Islet of Langerhans (tissue), 1 donor: ENCODE data around the gene SYMPK.

Experiments
- FAIRE-seq: peaks from one replicate; lab custom pipeline; 2011; peaks lifted over from hg19 to GRCh38; lab: Jason Lieb, UNC

Gene SYMPK

DNA sequence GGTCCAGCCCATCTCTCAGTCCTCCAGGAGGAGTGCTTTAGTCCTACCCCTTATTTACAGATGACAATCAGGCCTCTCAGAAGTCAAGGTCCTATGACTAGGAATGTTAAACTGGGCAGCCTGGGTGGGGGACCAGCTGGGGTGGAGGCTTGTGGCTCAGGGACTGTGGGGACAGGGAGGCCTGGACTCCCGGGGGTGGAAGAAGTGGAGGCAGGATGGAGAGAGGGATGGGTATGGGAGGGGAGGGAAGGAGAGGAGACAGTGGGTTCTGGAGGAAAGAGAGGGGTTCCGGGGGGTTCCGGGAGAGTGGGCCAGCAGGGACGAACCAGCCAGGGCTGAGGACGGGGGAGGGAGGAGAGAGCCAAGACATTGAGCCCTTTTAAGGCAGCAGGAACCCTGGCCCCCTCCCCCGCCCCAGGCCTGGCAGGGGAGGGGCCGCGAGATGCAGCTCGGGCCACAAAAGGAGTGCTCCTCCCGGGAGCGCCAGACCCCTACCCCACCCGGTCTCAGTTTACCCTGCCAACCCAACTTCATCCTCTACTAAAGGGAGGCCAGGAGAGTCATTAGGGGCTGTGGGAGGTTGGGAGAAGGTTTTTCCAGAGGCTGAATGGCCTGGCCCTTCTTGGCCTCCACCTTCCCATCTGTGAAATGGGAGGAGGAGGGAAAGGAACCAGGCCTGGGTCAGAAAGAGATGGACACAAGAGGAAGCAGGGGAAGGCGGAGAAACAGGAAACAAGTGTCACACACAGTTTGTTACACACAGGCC is 82.3 kb downstream of the SYMPK start:
- no peak for FAIRE-seq

DNA sequence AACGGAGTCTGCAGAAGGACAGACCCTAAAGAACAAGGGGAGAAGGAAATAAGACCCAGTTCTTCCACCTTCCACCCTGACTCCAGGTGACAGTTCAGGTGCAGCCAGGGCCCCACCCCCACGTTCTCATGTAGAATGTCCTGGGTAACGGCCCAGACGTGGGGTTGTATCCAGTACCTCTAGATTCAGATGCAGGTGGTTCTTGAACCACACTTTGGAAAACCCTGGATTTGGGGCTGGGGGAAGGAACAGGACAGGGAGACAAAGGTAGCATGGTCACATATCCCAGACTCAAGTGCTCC is 82.8 kb downstream of the SYMPK start:
- no peak for FAIRE-seq

DNA sequence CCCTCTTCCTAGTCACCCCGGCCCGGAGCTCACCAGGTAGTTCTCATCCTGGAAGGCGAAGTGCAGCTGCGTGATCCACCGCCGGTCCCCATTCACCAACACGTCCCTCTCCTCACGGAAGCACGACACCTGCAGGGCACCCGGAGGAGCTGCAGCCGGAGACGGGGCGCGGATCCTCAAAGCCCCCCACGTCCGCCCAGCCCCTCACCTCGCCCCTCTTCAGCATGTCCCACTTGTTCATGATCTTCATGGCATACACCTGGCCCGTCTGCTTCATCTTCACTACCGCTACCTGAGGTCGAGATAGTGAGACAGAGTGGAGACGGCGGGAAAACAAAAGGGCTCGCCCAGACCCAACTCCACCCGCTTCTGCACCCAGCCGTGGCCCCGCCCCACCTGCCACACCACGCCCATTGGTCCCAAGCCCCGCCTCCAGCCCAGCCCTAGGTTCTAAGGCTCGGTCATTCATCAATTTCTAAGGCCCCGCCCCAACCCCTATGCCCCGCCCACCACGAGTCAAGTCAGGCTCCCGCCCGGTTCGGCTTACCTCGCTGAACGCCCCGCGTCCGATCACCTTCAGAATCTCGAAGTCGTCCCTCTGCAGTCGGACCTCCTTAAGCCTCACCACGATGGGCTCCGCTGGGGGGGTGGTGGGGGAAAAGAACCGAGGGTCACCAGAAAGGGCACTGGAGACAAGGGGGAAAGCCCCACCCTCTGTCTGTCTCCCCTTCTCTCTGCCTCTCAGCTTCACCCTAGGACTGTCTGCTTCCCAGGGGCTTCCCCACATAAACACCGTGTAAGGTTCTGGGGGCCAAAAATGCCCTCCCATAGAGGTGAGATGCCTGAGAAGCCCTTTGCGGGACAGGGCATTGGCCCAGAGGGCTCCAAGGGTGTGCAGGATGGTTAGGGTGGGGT is 83.5 kb downstream of the SYMPK start:
- no peak for FAIRE-seq

DNA sequence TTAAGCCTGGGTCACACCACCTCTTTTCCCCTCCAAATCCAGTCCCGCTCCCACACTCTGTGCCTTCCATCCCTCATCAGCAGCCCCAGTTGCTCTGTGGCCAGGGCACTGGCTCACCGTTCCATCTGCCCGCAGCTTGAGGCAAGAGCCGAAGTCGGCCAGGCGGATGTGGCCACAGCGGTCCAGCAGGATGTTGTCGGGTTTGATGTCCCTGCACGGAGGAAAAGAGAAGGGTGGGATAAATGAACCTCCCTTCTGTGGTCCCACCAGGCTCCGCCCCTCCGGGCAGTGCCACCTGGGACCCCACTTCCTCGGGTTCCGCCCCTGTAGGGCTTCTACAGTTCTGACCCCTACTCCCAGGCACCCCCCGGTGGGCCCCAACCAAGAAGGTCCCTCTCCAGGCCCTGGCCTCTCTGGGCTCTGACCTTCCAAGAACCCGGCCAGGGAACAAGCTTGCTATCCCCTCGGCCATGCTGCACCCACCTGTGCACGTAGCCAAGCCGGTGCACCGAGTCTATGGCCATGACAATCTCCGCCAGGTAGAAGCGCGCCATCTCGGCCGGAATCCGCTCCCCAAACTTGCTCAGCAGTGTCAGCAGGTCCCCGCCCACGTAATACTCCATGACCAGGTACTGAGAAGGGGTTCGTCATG is 84.8 kb downstream of the SYMPK start:
- FAIRE-seq = no peak

DNA sequence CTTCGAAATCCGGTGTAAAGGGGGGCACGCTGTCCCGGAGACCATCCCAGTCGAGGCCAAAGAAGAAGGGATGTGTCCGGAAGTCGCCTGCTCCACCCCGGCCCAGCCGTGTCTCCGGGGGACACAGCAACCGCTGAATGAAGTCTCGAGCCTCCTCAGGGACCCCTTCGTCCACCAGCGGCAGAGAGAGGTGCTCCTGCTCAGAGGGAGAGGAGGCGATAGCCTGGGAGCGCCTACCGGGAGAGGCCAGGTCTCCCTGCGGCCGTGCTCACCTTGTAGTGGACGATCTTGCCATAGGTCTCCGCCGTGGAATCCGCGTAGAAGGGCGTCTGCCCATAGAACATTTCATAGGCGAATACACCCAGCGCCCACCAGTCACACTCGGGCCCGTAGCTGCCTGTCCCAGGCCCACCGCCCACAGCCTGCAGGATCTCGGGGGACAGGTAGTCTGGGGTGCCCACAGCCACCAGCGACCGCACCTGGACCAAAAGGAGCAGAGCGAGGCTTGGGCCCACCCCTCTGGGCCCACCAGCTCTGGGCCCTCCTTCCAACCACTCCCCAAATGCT is 85.5 kb downstream of the SYMPK start:
- FAIRE-seq = no peak

DNA sequence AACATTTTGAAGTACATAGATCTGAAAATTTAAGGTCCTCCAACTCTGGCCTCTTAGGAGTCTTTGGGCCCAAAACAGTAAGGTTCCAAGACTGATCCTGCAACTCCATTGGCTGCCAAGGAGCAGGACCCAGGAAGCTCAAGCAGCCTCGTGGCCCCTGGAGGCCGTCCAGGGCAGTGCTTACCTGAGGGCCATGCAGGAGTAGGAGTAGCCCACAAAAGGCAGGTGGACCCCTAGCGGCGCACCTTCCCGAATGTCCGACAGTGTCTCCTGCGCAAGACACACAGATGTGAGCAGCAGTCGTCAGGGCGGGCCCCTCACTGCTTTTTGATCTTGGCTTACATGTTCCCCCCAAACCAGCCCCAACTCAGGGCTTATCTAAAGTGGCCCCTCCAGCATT is 88.2 kb downstream of the SYMPK start:
- FAIRE-seq = no peak

DNA sequence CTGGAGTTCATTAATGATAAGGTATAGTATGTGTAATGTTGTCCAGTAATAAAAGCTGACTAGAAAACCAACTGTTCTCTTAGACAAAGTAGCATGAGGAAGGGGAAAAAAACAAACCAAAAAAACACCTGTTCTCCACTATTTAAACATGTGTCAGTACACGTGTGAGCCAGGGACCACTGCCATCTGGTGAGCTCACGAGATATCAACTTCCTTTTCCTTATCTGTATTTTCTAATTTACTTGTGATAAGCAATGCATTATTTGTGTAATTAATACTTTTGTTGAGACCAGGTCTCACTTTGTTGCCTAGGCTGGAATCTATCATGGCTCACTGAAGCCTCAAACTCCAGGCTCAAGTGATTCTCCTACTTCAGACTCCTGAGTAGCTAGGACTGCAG is 89.6 kb downstream of the SYMPK start:
- no peak for FAIRE-seq

DNA sequence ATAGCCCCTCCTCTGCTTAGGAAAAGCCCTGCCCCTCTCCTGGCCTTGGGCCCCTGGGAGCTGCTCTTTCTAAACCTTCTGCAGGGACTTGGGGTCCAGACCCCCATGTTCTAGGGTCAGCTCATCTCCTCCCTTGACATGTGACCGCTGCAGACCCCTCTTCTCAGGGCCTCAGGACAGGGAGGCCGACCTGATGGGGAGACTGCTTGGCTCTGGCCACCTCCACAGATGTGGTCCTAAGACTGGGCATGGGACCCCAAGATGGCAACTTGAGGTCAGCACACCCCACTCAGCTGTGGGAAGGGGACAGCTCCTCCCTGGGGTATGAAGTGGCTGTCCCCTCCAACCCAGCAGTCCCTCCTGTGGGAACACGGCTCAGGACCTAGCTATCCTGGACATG is 90.0 kb downstream of the SYMPK start:
- no peak for FAIRE-seq

DNA sequence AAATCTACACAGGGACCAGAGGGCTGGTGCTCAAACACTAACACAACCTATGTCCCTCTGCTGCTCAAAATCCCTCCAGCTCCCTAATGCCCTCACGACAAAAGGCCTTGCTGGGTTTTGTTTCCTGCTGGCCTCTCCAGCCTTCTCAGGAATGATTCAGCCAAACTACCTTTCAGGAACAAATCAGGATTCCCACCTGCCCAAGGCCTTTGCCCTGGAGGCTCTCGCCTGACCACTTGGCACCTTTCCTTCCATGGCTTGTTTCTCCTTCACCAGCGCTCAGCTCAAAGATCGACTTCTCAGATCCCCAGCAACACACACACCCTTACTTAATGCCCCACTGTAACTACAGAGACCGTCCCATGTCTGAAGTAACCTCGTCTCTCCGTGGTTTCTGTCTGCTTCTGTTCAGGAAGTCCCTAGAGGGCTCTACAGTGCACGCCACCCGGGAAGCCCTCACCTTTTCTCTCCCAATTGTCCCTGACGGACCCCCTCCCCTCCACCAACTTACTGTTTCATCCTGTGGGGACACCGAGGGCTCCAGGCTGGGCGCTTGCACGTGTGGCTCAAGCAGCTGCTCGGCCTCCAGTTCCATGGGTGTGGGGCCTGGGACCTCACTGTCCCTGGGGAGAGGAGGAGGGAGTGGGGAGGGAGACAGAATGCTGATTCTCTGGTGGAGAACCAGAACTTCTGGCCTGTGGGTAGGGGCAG is 90.7 kb downstream of the SYMPK start:
- FAIRE-seq = no peak

DNA sequence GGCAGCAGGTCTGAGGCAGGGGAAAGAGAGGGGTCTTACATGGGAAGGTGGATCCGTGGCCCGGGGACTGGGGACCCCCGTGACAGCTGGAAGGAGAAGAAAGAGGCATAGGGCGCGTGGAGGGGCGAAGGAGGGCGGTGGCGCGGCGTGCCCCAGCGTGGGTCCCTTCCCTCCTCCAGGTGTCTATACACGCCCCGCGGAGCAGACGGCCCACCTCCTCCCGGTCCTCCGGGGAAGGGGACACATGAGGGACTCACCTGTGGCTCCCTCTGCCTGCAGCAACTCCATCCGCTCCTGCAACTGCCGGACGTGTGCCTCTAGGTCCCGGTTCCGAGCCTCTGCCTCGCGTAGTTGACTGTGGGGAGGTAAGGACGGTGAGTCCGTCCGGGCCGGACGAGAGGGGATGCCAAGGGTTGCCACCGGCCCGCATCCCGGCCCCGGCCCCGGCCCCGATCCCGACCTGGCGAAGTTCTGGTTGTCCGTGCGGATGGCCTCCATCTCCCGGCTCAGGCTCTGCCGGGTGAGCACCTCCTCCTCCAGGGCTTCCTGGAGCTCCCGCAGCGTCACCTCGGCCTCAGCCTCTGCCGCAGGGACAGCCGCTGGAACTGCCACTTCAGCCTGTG is 91.5 kb downstream of the SYMPK start:
- FAIRE-seq = no peak

DNA sequence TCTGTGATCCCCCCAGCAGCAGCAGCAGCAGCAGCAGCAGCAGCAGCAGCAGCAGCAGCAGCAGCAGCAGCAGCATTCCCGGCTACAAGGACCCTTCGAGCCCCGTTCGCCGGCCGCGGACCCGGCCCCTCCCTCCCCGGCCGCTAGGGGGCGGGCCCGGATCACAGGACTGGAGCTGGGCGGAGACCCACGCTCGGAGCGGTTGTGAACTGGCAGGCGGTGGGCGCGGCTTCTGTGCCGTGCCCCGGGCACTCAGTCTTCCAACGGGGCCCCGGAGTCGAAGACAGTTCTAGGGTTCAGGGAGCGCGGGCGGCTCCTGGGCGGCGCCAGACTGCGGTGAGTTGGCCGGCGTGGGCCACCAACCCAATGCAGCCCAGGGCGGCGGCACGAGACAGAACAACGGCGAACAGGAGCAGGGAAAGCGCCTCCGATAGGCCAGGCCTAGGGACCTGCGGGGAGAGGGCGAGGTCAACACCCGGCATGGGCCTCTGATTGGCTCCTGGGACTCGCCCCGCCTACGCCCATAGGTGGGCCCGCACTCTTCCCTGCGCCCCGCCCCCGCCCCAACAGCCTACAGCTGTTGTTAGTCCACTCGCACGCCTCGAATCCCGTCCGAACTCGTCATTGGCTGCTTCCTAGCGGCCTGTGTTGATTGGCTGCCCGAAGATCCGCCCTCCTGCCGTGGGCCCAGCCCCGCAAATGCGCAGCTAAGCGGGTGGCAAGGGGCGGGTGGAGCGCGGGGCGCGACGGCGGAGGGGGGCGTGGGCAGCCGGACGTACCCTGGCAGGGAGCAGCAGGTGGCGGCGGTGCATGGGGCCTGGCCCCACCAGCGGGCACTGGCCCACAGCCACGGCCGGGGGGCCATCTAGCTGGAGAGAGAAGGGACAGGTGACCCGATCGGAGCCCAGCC is 92.5 kb downstream of the SYMPK start:
- peak; percentile 88 for FAIRE-seq

DNA sequence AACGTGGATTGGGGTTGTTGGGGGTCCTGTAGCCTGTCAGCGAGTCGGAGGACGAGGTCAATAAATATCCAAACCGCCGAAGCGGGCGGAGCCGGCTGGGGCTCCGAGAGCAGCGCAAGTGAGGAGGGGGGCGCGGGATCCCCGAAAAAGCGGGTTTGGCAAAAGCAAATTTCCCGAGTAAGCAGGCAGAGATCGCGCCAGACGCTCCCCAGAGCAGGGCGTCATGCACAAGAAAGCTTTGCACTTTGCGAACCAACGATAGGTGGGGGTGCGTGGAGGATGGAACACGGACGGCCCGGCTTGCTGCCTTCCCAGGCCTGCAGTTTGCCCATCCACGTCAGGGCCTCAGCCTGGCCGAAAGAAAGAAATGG is 93.1 kb downstream of the SYMPK start:
- FAIRE-seq = no peak

DNA sequence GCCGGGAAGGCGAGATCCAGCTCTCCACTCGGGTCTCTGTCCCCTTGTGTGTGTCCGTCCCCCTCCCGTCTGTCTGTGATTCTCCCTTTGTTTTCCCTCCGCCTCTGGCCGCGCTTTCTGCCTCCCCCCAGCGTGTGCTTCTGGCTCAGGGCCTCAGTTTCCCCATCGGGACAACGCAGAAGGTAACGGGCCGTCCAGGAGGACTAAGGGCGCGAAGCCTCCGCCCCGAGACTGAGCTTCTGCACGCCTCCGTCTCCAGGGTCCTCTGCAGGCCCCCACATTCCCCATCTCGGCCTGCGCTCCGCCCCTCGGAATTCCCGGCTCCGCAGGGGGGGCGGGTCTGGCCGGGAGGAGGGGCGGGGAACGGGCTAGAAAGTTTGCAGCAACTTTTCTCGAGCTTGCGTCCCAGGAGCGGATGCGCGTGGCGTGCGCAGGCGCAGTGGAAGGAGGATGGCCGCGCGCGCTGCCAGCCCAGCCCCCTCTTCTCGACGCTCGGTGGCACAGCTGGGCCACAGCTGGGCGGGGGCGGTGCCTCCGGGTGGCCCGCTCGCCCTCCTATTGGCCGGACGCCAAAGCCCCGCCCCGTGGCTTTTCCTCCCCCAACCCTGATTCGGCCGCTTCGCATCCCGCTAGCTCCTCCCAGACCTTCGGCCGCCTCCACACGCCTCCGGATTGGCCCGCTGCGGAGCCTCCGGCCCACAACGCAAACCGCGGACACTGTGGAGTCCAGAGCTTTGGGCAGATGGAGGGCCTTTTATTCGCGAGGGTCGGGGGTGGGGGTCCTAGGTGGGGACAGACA is 93.8 kb downstream of the SYMPK start, which contains the start of gene SIX5:
Gene SIX5 (minus strand): TSS at position 269 of the 799 bp plus-strand sequence. CDS start 408 bp downstream, outside the sequence.
- no peak for FAIRE-seq

DNA sequence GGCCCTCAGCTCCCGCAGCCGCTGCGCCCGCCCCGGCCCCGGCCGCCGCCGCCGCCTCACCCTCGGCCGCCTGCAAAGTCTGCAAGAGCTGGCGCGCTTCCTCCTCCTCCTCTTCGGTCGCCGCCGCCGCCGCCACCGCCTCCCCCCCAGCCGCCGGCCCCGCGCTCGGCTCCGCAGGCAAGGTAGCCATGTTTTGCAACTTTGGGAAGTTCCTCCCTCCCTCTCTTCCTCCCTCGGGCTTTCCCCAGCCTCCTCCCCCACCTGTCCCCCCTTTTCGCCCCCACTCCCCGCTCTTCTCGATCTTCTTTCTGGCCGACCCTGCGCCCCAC is 94.3 kb downstream of the SYMPK start:
- no peak for FAIRE-seq

DNA sequence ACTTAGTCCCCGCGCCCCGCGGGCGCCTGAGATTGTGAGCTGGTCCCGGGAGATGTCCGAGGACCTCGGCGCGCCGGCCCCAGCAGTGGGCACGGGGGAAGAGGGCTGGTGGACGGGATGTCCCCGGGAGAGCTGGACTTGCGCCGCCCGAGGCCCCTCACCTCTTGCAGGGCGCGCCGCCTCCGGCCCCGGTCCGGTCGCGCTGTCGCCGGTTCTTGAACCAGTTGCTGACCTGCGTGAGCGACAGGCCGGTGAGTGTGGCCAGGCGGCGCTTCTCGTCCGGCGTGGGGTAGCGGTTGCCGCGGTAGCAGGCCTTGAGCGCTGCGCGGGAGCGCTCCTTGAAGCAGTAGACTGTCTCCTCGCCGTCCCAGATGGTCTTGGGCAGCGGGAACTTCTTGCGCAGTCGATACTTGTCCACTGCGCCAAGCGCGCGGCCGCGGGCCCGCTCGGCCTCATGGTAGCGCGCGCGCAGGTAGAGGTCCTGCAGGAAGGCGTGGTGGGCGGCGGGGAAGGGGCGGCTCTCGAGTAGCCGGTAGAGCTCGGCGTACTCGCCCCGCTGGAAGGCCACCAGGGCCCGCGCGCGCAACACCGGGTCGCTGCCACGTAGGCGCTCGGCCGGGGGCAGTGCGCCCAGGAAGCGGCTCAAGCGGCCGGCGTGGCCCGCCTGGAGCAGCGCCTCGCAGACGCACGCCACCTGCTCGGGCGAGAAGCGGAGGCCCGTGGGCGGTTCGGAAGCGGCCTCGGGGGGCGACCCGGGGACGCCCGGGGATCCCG is 94.9 kb downstream of the SYMPK start:
- no peak for FAIRE-seq

DNA sequence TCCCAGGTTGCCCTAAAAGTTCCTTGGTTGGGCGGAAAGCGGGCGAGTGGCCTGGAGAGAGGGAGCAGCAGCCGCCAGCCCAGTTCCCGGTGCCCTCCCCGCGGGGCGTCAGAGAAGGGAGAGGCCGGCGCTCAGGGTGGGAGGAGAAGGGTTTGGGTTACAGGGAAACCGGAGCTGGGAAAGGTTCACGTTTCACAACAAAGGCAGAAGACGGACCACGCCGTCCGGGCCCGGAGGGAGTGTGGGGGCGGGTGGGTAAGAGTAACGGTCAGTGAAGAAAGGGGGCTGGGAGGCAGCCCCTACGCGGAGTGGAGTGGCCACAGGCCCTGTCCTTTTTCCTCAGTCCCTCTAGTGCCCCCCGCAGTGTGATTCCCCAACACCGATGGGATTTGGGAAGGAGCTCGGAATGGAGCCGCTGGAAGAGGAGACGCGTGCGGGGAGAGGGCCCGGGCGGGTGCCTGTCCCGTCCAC is 95.5 kb downstream of the SYMPK start:
- no peak for FAIRE-seq

DNA sequence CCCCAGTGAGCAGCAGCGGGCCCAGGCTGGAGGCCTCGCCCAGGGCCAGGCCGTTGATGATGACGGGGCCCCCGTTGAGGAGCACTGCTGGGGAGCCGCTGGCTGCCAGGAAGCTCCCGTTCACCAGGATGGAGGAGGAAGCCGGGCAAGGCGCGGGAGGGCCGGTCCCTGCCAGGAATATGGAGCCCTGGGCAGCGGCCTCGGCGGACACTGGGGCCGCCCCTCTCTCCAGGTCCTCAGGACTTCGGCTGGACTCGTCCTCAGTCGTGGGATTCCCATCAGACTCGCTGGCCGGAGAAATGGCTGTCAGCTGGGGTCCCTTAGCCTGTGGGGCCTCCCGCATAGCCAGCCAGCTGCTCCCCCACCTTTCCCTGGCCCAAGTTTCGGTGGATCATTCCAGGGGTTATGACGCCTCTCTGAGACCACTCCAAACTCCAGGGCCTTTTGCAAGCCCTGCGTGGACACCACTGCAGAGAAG is 96.0 kb downstream of the SYMPK start:
- FAIRE-seq = no peak

DNA sequence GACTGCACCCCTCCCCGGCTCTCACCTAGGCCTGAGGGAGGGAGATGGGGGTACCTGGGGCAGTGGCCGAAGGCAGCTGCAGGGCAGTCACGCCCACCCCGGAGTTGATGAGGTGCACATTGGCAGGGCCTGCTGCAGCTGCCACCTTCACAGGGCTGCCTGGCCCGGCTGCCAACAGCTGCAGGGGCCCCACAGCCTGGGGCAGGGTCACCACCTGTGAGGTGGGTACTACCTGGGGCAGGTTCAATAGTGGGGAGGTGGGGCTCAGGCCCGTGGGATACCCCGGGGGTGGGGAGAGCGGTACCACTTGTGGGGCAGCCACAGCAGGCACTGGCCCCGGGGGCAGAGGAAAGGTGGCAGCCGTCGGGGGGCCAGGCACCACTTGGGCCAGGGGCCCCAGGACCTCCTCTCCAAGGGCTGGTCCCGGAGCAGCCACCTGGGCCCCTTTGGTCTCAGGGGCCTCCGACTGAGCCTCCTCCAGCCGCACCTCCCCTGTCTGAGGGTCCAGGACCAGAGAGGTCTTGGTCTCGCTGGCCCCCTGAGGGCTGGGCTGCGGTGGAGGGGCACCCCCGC is 96.6 kb downstream of the SYMPK start:
- no peak for FAIRE-seq
